ENCODE results near the gene RBP5. TPM values are rescaled to one million over a fixed set of nuclear protein-coding genes. Genes with fewer than 3 reads are reported as not detected.
A peak's percentile ranks its signal among the peaks of the same experiment; 100 is the strongest.

The RBP5 gene
- total and polyA plus RNA-seq, 8 donors = 0.73 to 7.8 (median 2.4) TPM

- TF ChIP-seq CTCF (IDR thresholded peaks at IDR 0.05) = no peak
- H3K27me3 ChIP-seq = no peaks in the 10 kb centered on the region
- FAIRE-seq = no peak
- no peaks in the 10 kb centered on the region for H3K9me3 ChIP-seq
- H3K4me3 ChIP-seq = no peak overlapping the region
- H3K27ac ChIP-seq = no peak overlapping the region
- ATAC-seq = peak in 3 of 4 donors; percentile 11 to 53 (median 18)
- no peaks in the 10 kb centered on the region for H3K4me1 ChIP-seq
- DNase-seq = peak in 1 of 6 donors; percentile 16
- H3K36me3 ChIP-seq = no peaks in the 10 kb centered on the region
- WGBS, 2 donors = 73 to 83% methylated on average over 7 of the region's 7 CpGs
- intact Hi-C loops (cut with DNase I) = no loop called here
Observed at GRCh38 chr12:7122811-7123769, 5.6 kb downstream of the RBP5 start.

- 77 to 90% methylated on average over 5 of the region's 5 CpGs for WGBS, 2 donors
- DNase-seq (no peak), ATAC-seq (no peak), FAIRE-seq (no peak)
- TF ChIP-seq CTCF (IDR thresholded peaks at IDR 0.05) = no peak
- H3K27me3 ChIP-seq = no peaks in the 10 kb centered on the region
- no peak overlapping the region for H3K27ac ChIP-seq
- intact Hi-C loops (cut with DNase I) = no loop called here
- H3K4me3 ChIP-seq = no peak overlapping the region
- no peaks in the 10 kb centered on the region for H3K36me3 ChIP-seq
- H3K4me1 ChIP-seq = no peaks in the 10 kb centered on the region
- H3K9me3 ChIP-seq = no peaks in the 10 kb centered on the region
Observed at GRCh38 chr12:7121324-7121723, 7.4 kb downstream of the RBP5 start.

GRCh38 chr12:7120166-7120565 lies 8.5 kb downstream of the RBP5 start:
- no peaks in the 10 kb centered on the region for H3K4me1 ChIP-seq
- intact Hi-C loops (cut with DNase I) = no loop called here
- DNase-seq (no peak), ATAC-seq (no peak), FAIRE-seq (no peak)
- 76 to 85% methylated on average over 5 of the region's 5 CpGs for WGBS, 2 donors
- H3K27me3 ChIP-seq = no peaks in the 10 kb centered on the region
- H3K36me3 ChIP-seq = no peaks in the 10 kb centered on the region
- H3K27ac ChIP-seq = no peak overlapping the region
- H3K4me3 ChIP-seq = no peak overlapping the region
- H3K9me3 ChIP-seq = no peaks in the 10 kb centered on the region
- TF ChIP-seq CTCF (IDR thresholded peaks at IDR 0.05) = no peak

GRCh38 chr12:7118881-7119280 lies 9.8 kb downstream of the RBP5 start:
- 77 to 84% methylated on average over 3 of the region's 3 CpGs for WGBS, 2 donors
- no peaks in the 10 kb centered on the region for H3K9me3 ChIP-seq
- TF ChIP-seq CTCF (IDR thresholded peaks at IDR 0.05) = no peak
- ATAC-seq (no peak), DNase-seq (no peak), FAIRE-seq (no peak)
- no peaks in the 10 kb centered on the region for H3K27me3 ChIP-seq
- intact Hi-C loops (cut with DNase I) = no loop called here
- H3K36me3 ChIP-seq = no peaks in the 10 kb centered on the region
- no peak overlapping the region for H3K27ac ChIP-seq
- H3K4me1 ChIP-seq = no peaks in the 10 kb centered on the region
- no peak overlapping the region for H3K4me3 ChIP-seq

GRCh38 chr12:7117670-7118069 lies 11.0 kb downstream of the RBP5 start:
- no peak for FAIRE-seq
- Histone ChIP-seq H3K27ac (no peak overlapping the region), H3K27me3 (no peaks in the 10 kb centered on the region), H3K9me3 (no peaks in the 10 kb centered on the region), H3K36me3 (no peaks in the 10 kb centered on the region), H3K4me1 (peaks cover 0 to 6% (median 0%) of the 10 kb centered on the region in 3 donors), H3K4me3 (no peak overlapping the region)
- ATAC-seq = no peak
- WGBS, 2 donors = 70 to 79% methylated on average over 3 of the region's 3 CpGs
- no peak for TF ChIP-seq CTCF (IDR thresholded peaks at IDR 0.05)
- DNase-seq = no peak
- intact Hi-C loops (cut with DNase I) = no loop called here

All from pancreas (tissue), 10 donors.